ENCODE data around the gene EVL. TPM values are rescaled to one million over a fixed set of nuclear protein-coding genes. Genes with fewer than 3 reads are reported as not detected.

The EVL gene
- total RNA-seq, 1 donor, result 16.6 TPM

DNA sequence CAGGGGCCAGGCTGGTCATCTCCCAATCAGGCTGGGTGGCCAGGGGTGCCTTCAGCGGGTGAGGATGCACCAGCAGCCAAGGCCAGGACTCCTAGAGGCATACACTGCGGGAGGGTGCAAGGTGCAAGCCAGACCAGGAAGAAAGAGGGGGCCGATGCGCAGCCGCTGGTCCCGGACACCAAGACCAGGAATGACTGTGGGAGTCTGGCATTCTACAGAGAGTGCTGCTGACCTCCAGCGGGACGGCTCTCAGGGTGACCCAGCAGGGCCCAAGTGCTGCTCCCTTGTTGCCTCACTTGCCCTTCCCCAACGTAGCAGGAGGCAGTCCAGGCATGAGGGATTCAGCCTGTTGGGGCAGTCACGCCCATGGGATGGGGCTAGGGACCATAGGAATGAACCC lies 58.4 kb downstream of the EVL start:
- DNase-seq (ENCODE audit: insufficient read length, low spot score, missing footprints), result no peak

DNA sequence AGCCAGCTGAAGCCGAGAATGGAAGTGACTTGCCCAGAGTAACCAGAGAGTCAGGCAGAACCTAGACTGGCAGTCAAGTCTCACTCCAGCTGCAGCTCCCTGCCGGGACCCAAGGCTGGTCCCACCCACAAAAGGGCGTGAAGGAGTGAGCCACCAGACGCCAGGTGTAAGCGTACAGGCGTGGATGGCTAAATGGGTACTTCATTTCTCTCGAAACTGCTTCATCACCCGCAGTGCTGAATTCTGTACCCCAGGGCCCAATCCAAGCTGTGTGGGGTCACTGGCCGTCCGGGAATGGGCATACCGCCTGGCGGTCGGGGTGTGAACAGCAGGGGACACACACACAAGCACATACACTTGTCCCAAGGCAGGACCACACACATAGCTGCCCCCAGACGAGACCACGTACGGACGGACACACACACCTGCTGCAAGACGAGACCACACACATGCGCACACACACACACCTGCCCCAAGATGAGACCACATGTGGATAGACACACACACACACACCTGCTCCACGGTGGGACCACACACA lies 59.4 kb downstream of the EVL start:
- H3K4me1 ChIP-seq (ENCODE audit: insufficient read depth, low read length), result peaks cover 7% of the 10 kb centered on the region
- H4K20me1 ChIP-seq (ENCODE audit: insufficient read depth, low read length), result peaks cover 5% of the 10 kb centered on the region
- no peak overlapping the region for H3K4me3 ChIP-seq (ENCODE audit: insufficient read depth, low read length)
- no peaks in the 10 kb centered on the region for H3K27me3 ChIP-seq (ENCODE audit: insufficient read depth, low read length)
- no peak overlapping the region for H3K4me2 ChIP-seq (ENCODE audit: insufficient read depth, low read length)
- TF ChIP-seq, protein P1, sequence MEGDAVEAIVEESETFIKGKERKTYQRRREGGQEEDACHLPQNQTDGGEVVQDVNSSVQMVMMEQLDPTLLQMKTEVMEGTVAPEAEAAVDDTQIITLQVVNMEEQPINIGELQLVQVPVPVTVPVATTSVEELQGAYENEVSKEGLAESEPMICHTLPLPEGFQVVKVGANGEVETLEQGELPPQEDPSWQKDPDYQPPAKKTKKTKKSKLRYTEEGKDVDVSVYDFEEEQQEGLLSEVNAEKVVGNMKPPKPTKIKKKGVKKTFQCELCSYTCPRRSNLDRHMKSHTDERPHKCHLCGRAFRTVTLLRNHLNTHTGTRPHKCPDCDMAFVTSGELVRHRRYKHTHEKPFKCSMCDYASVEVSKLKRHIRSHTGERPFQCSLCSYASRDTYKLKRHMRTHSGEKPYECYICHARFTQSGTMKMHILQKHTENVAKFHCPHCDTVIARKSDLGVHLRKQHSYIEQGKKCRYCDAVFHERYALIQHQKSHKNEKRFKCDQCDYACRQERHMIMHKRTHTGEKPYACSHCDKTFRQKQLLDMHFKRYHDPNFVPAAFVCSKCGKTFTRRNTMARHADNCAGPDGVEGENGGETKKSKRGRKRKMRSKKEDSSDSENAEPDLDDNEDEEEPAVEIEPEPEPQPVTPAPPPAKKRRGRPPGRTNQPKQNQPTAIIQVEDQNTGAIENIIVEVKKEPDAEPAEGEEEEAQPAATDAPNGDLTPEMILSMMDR (IDR thresholded peaks at IDR 0.05; ENCODE audit: extremely low read depth, low read depth, low read length), result no peak
- H3K9me3 ChIP-seq (ENCODE audit: low read depth, low read length), result no peaks in the 10 kb centered on the region
- no peak overlapping the region for H3K27ac ChIP-seq (ENCODE audit: low read depth, low read length)
- DNase-seq (ENCODE audit: insufficient read length, low spot score, missing footprints), result peak; percentile 69
- H3K36me3 ChIP-seq (ENCODE audit: insufficient read depth, low read length), result peaks cover 3% of the 10 kb centered on the region
- H3K79me2 ChIP-seq (ENCODE audit: insufficient read depth, low read length), result no peaks in the 10 kb centered on the region
- no peak overlapping the region for H2AFZ ChIP-seq (ENCODE audit: low read length)

More for the DNA sequence above, 58.4 kb downstream of the EVL start:
- peaks cover under 1% of the 10 kb centered on the region for H3K4me1 ChIP-seq (ENCODE audit: insufficient read depth, low read length)
- TF ChIP-seq, protein P1 (IDR thresholded peaks at IDR 0.05; ENCODE audit: extremely low read depth, low read depth, low read length), result no peak
- H2AFZ ChIP-seq (ENCODE audit: low read length), result no peak overlapping the region
- no peak overlapping the region for H3K27ac ChIP-seq (ENCODE audit: low read depth, low read length)
- H3K9me3 ChIP-seq (ENCODE audit: low read depth, low read length), result no peaks in the 10 kb centered on the region
- peaks cover 3% of the 10 kb centered on the region for H3K36me3 ChIP-seq (ENCODE audit: insufficient read depth, low read length)
- H3K79me2 ChIP-seq (ENCODE audit: insufficient read depth, low read length), result no peaks in the 10 kb centered on the region
- peaks cover 5% of the 10 kb centered on the region for H4K20me1 ChIP-seq (ENCODE audit: insufficient read depth, low read length)
- H3K4me2 ChIP-seq (ENCODE audit: insufficient read depth, low read length), result no peak overlapping the region
- H3K27me3 ChIP-seq (ENCODE audit: insufficient read depth, low read length), result no peaks in the 10 kb centered on the region
- no peak overlapping the region for H3K4me3 ChIP-seq (ENCODE audit: insufficient read depth, low read length)

DNA sequence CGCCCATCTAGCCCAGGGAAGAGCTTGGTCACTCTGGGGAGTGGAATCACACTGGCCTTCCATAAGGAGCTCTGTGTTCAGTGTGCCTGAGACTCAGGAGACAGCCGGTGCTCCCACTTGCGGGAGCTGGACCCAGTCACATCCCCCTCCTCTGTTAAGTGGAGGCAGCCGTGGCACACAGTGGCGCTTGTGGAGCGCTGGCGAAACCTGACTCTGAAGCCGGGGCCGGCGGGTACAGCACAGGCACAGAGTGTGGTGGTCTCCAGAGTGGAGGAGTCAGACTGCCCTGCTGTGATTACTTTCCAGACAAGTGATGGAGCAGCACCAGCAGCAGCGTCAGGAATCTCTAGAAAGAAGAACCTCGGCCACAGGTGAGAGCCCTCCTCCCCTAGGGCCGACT lies 61.2 kb downstream of the EVL start:
- H3K4me1 ChIP-seq (ENCODE audit: insufficient read depth, low read length), result peaks cover 7% of the 10 kb centered on the region
- peak; percentile 8 for DNase-seq (ENCODE audit: insufficient read length, low spot score, missing footprints)
- H2AFZ ChIP-seq (ENCODE audit: low read length), result no peak overlapping the region
- no peaks in the 10 kb centered on the region for H4K20me1 ChIP-seq (ENCODE audit: insufficient read depth, low read length)
- peaks cover 3% of the 10 kb centered on the region for H3K36me3 ChIP-seq (ENCODE audit: insufficient read depth, low read length)
- no peaks in the 10 kb centered on the region for H3K27me3 ChIP-seq (ENCODE audit: insufficient read depth, low read length)
- H3K4me3 ChIP-seq (ENCODE audit: insufficient read depth, low read length), result no peak overlapping the region
- no peaks in the 10 kb centered on the region for H3K79me2 ChIP-seq (ENCODE audit: insufficient read depth, low read length)
- H3K4me2 ChIP-seq (ENCODE audit: insufficient read depth, low read length), result no peak overlapping the region
- TF ChIP-seq, protein P1 (IDR thresholded peaks at IDR 0.05; ENCODE audit: extremely low read depth, low read depth, low read length), result no peak
- no peaks in the 10 kb centered on the region for H3K9me3 ChIP-seq (ENCODE audit: low read depth, low read length)
- no peak overlapping the region for H3K27ac ChIP-seq (ENCODE audit: low read depth, low read length)

DNA sequence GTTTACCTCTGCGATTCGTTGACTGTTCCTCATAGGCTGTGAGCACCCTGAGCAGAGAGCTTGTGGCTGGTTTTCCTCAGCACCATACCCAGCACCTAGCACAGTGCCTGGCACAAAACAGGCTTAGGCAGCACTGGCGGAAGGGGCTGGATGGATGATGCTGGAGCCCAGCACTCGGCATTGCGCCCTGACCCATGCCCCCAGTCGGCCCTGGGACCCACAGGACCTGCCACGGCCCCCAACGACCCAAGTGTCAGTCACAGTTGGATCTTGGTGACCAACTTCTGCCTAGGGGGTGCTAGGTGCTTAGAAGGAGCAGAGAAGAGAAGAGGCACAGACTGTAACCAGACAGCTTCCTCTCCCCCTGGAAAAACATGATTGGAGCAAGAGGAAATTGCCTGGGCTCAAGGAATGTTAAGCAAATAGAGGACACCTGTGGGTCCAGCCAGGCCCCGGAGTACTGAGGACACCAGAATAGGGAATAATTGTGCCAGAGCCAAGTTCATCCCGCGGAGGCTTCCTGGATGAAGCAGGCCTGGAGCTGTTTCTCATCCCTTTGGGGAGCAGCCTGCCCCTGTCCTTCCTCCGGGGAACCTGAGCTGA lies 62.7 kb downstream of the EVL start:
- Histone ChIP-seq H3K4me1 (ENCODE audit: insufficient read depth, low read length) (peaks cover 17% of the 10 kb centered on the region), H3K27ac (ENCODE audit: low read depth, low read length) (no peak overlapping the region), H3K4me2 (ENCODE audit: insufficient read depth, low read length) (no peak overlapping the region), H3K27me3 (ENCODE audit: insufficient read depth, low read length) (no peaks in the 10 kb centered on the region), H3K4me3 (ENCODE audit: insufficient read depth, low read length) (no peak overlapping the region), H4K20me1 (ENCODE audit: insufficient read depth, low read length) (no peaks in the 10 kb centered on the region), H2AFZ (ENCODE audit: low read length) (no peak overlapping the region), H3K9me3 (ENCODE audit: low read depth, low read length) (no peaks in the 10 kb centered on the region), H3K36me3 (ENCODE audit: insufficient read depth, low read length) (peaks cover 3% of the 10 kb centered on the region), H3K79me2 (ENCODE audit: insufficient read depth, low read length) (no peaks in the 10 kb centered on the region)
- peak; percentile 61 for DNase-seq (ENCODE audit: insufficient read length, low spot score, missing footprints)
- TF ChIP-seq, protein P1 (IDR thresholded peaks at IDR 0.05; ENCODE audit: extremely low read depth, low read depth, low read length), result no peak

All from osteoblast (primary cell).